Measurements from ENCODE around the gene MESP2.

Gene MESP2, protein sequence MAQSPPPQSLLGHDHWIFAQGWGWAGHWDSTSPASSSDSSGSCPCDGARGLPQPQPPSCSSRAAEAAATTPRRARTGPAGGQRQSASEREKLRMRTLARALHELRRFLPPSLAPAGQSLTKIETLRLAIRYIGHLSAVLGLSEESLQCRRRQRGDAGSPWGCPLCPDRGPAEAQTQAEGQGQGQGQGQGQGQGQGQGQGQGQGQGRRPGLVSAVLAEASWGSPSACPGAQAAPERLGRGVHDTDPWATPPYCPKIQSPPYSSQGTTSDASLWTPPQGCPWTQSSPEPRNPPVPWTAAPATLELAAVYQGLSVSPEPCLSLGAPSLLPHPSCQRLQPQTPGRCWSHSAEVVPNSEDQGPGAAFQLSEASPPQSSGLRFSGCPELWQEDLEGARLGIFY

DNA sequence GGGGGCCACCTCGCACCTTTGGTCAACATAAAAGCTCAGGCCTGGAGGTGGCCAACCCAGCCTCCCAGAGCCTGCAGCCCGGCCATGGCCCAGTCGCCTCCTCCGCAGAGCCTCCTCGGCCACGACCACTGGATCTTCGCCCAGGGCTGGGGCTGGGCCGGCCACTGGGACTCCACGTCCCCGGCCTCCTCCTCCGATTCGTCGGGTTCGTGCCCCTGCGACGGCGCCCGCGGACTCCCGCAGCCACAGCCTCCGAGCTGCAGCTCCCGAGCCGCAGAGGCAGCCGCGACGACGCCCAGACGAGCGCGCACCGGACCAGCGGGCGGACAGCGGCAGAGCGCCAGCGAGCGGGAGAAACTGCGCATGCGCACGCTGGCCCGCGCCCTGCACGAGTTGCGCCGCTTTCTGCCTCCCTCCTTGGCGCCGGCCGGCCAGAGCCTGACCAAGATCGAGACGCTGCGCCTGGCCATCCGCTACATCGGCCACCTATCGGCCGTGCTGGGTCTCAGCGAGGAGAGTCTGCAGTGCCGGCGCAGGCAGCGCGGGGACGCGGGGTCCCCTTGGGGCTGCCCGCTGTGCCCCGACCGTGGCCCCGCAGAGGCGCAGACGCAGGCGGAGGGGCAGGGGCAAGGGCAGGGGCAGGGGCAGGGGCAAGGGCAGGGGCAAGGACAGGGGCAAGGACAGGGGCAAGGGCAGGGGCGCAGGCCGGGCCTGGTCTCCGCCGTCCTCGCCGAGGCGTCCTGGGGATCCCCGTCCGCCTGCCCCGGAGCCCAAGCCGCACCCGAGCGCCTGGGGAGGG lies at the start of gene MESP2:
TSS of gene MESP2 (plus strand) at position 59 of the 799 bp plus-strand sequence. CDS start at position 85, 26 bp downstream.
- peak; percentile 55 for DNase-seq

DNA sequence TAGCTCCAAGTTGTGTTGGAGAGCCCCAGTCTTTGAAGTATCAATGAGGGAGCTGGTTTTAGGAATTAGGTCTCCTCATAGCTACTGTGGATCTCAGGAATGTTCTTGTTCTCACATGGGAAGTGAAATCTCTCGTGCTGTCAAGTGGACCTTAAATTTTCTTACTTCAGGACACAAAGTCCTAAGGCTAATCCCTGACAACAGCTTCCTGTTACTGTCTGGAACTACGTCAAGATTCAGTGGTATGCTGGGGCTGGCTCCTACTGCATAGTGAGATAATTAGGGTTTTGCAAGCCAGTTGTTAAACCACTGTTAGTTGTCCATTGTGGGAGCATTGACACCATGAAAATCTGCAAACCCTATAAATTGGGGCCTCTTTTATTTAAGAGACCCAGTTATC lies 47.9 kb upstream of the MESP2 start:
- peak; percentile 29 for DNase-seq

DNA sequence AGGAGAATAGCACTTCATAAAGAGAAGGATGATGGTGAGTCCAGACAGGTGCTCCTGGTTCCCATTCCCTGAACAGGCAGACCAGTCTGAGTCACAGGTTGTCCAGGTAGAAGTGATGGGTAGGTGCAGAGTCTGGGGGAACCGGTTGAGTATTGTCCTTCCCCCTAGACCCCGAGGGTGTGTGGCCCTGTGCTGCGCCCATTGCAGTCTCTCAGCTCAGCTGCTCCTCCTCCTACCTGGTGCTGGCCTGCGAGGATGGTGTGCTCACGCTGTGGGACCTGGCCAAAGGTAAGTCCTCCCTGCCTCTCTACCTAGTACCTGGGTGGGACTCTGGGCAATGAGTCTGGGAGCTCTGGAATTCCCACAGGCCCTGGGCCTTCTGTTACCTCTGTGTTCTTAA lies 44.9 kb upstream of the MESP2 start:
- DNase-seq: no peak

DNA sequence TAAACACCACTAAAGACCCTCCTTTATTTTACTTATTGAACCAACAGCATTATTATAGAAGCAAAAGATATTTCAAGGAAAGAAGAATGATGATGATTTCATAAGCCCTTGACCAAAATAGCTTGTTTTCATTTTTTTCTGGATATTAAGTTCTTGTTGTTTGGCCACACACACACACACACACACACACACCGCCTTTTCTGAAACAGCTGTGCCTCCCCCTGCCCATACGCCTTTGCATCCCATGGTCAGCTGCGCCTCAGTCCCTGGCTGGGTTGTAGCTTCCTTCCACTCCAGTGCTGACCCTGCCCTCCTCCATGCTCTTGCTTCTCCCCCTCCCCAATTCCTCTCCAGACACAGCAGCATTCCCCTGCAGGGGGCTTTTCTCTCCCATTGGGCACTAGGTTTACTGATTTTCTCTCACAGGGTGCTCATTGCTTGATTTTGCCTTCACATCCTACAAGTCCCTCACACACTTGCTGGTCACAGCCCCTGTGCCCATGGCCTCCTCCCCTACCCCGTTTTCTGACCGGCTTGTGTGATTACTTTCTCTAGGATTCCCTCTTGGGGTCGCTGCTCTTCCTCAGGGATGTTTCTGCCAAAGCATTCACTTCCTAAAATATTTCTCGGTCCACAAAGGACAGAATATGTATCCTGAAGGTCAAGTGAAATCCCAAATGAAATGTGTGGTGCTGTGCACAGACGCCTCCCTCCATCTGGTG lies 43.5 kb upstream of the MESP2 start:
- no peak for DNase-seq

GRCh38 chr15:89735773-89736172 lies 40.4 kb upstream of the MESP2 start:
- DNase-seq: no peak

- peak; percentile 62 for DNase-seq
These were observed 36.0 kb upstream of the MESP2 start for GRCh38 chr15:89740137-89740536.

- no peak for DNase-seq
These were observed 33.1 kb upstream of the MESP2 start for GRCh38 chr15:89743011-89743410.

DNA sequence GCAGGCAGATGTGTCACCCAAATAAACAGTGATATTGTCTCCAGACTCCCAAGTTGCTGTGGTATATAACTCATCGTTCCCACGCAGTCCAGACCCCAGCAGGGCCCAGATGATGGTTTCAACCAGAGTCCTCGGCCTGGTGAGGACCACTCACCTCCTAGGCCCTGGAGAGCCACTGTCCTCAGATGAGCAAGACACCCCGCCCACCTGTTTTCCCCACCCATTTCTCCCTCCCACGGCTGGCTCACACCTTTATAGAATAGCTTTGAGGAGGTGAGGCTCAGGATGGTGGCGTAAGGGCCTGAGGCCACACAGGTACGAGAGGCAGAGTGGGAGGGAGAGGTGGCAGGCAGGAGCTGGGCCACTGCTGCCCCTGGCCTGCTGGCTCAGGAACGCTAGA lies 32.5 kb upstream of the MESP2 start:
- DNase-seq: no peak

DNA sequence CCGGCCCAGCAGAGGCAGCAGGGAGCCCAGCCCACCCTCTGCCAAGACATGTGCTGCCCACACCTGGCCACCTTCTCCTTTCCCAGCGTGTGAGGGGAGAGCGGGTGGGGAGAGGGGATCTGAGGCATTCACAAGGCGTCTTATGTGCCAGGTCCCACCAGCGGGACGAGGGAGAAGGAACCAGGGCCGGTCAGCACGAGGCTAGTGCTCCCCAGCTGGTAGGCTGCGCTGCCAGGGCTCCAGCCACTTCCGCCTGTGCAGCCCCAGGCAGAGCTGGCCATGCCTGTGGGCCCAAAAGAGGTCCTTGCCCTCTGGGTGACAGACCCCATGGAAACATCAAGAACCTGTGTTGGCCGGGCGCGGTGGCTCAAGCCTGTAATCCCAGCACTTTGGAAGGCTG lies 31.0 kb upstream of the MESP2 start:
- no peak for DNase-seq

DNA sequence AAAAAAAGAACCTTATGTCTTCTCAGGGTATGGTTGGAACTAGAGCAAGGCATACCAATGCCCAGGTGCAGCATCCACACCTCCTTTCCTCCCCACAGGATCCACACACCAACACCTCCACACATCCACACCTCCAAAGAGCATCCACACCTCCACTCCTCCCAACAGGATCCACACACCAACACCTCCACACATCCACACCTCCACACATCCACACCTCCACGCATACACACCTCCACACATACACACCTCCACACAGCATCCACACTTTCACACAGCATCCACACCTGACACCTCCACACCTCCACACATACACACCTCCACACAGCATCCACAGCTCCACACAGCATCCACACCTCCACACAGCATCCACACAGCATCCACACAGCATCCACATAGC lies 30.4 kb upstream of the MESP2 start:
- DNase-seq: no peak

DNA sequence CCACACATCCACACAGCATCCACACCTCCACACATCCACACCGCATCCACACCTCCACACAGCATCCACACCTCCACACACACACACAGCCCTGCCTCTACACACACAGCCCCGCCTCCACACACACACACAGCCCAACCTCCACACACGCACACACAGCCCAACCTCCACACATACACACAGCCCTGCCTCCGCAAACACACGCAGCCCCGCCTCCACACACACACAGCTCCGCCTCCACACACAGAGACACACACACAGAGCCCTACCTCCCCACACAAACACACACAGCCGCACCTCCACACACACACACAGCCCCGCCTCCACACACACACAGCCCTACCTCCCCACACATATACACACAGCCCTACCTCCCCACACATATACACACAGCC lies 29.7 kb upstream of the MESP2 start:
- DNase-seq: no peak

GRCh38 chr15:89747708-89748682 lies 28.1 kb upstream of the MESP2 start:
- DNase-seq: peak; percentile 15

DNA sequence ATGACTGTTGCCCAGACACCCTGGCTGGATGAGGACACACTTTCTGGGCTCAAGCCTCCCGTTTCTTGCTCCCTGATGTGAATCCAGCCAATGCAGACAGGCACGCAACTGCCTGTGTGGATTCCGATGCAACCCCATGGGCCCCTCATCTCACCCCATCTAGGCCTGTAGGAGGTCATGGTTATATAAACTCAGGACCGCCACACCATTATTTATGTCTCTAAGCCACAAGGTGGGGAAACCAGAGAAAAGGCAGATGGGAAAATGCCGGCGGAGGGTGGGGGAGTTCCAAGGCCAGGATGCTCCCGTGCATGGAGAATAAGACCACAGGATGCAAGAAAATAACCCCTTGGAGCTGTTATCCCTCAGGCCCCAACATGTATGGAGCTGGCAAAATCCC lies 27.1 kb upstream of the MESP2 start:
- no peak for DNase-seq

DNA sequence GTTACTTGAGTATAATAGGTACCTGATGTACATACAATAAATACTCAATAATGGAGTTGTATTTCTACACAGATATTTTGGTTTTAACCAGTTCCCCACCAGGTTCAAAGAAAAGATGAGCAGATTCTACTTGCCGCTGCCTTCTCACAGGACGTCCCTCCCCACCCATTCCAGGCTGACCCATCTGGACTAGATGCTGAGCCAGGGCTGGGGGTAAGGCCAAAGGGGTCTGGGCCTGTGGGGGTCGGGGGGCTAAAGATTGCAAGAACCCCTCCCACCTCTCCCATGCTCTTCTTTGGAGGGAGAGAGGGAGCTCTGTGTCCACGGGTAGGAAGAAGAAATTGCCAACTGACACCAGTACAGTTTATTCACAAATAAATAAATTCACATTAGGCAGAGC lies 26.6 kb upstream of the MESP2 start:
- DNase-seq: no peak

GRCh38 chr15:89749951-89750559 lies 26.1 kb upstream of the MESP2 start:
- no peak for DNase-seq

GRCh38 chr15:89750560-89751542 lies 25.3 kb upstream of the MESP2 start, which contains the start of gene MESP1:
TSS of gene MESP1 (minus strand) at chr15:89751249. CDS start at chr15:89751231, 18 bp downstream.
- peak; percentile 87 for DNase-seq

DNA sequence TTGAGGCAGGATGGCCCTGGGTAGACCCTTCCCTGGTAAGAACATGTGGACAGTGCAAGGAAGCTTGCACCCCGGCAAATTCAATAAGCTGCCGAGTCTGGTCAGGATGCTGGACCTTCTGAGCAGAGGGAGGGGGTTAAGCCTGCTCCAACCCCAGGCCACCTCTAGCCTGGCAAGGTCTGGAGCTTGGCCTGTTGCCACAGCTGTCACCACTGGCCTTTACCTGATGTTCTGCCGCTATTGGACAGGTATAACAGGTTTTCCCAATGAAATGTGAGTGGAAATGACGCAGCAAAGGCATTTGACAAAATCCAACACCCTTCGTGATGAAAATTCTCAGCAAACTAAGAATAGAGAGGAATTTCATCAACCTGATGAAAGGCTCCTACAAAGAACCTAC lies 24.4 kb upstream of the MESP2 start:
- DNase-seq: no peak

GRCh38 chr15:89753855-89754254 lies 22.3 kb upstream of the MESP2 start:
- no peak for DNase-seq

GRCh38 chr15:89754361-89755154 lies 21.6 kb upstream of the MESP2 start:
- DNase-seq: no peak

GRCh38 chr15:89755701-89756100 lies 20.4 kb upstream of the MESP2 start:
- no peak for DNase-seq
